T1000 (cell line): ENCODE data around the gene LSM12.

ENCODE experiments used
- DNase-seq: peaks from one replicate; lab custom pipeline; 2025; ENCODE audit warnings: mixed read lengths; lab: John Stamatoyannopoulos, UW

Gene LSM12

GRCh38 chr17:43987131-43988021 lies 79.1 kb downstream of the LSM12 start:
- no peak for DNase-seq

GRCh38 chr17:43986225-43986981 lies 80.1 kb downstream of the LSM12 start:
- DNase-seq, result no peak

GRCh38 chr17:43984521-43984920 lies 82.0 kb downstream of the LSM12 start:
- DNase-seq, result no peak
